PC-3 (cell line): ENCODE results near the gene TMEM184B.

ENCODE experiments used
- EZH2phosphoT487 ChIP-seq: fragments of 300-600 bp; sonication (generic); IDR thresholded peaks from 2 replicates; pipeline ENCODE4 v1.6.1; 2018; ENCODE audit warnings: mild to moderate bottlenecking, antibody characterized with exemption, low read length, borderline replicate concordance
- TF ChIP-seq, protein P1 (sequence below): fragments of 300-600 bp; sonication (generic); conservative IDR thresholded peaks from 2 replicates; pipeline ENCODE4 v1.5.1; 2017; ENCODE audit warnings: antibody characterized with exemption, low read depth, mild to moderate bottlenecking, low read length

- TF ChIP-seq, protein P1, sequence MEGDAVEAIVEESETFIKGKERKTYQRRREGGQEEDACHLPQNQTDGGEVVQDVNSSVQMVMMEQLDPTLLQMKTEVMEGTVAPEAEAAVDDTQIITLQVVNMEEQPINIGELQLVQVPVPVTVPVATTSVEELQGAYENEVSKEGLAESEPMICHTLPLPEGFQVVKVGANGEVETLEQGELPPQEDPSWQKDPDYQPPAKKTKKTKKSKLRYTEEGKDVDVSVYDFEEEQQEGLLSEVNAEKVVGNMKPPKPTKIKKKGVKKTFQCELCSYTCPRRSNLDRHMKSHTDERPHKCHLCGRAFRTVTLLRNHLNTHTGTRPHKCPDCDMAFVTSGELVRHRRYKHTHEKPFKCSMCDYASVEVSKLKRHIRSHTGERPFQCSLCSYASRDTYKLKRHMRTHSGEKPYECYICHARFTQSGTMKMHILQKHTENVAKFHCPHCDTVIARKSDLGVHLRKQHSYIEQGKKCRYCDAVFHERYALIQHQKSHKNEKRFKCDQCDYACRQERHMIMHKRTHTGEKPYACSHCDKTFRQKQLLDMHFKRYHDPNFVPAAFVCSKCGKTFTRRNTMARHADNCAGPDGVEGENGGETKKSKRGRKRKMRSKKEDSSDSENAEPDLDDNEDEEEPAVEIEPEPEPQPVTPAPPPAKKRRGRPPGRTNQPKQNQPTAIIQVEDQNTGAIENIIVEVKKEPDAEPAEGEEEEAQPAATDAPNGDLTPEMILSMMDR = no peak
- TF ChIP-seq EZH2phosphoT487 = no peak
Measured at GRCh38 chr22:38291201-38291777, 18.5 kb upstream of the TMEM184B start.
